Measurements from ENCODE around the gene ARHGAP26. TPM values are rescaled to one million over a fixed set of nuclear protein-coding genes. Genes with fewer than 3 reads are reported as not detected.
"Not testable (repeated sequence)": the region's sequence is repeated elsewhere in the genome, so short reads cannot be mapped to it uniquely, and the experiment has no call there.

The ARHGAP26 gene
- total RNA-seq, 4 donors from 2014 or later = 12.4 to 49.5 (median 31.8) TPM

DNA sequence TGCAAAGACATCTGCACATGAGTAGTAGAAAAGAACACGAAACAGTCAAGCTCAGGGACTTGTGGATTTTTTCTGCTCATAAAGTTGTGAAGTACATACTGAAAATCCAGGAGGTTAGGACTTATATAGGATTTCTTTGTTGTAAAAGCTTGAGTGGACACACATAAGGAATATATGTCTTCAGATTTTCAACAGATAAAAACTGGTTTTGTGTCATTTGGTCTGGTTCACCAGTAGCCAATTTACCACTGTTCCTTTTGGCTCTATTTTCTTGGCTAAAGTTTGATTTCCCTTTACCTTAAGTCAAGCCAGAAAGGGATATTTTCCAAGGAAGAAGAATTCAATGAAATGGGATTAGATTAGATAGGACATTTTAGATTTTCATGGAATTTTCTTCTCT lies 429.0 kb downstream of the ARHGAP26 start:
- Histone ChIP-seq H3K4me1 (no peaks in the 10 kb centered on the region), H3K4me3 (no peak overlapping the region), H3K27me3 (no peaks in the 10 kb centered on the region), H3K9me3 (no peaks in the 10 kb centered on the region), H3K27ac (no peak overlapping the region), H3K36me3 (no peaks in the 10 kb centered on the region)
- TF ChIP-seq POLR2A (IDR thresholded peaks at IDR 0.05) = no peak
- TF ChIP-seq, protein P1, sequence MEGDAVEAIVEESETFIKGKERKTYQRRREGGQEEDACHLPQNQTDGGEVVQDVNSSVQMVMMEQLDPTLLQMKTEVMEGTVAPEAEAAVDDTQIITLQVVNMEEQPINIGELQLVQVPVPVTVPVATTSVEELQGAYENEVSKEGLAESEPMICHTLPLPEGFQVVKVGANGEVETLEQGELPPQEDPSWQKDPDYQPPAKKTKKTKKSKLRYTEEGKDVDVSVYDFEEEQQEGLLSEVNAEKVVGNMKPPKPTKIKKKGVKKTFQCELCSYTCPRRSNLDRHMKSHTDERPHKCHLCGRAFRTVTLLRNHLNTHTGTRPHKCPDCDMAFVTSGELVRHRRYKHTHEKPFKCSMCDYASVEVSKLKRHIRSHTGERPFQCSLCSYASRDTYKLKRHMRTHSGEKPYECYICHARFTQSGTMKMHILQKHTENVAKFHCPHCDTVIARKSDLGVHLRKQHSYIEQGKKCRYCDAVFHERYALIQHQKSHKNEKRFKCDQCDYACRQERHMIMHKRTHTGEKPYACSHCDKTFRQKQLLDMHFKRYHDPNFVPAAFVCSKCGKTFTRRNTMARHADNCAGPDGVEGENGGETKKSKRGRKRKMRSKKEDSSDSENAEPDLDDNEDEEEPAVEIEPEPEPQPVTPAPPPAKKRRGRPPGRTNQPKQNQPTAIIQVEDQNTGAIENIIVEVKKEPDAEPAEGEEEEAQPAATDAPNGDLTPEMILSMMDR (IDR thresholded peaks at IDR 0.05) = no peak
- intact Hi-C loops (cut with DNase I; ENCODE audit: low total_unique reads) = no loop called here
- DNase-seq = no peak

DNA sequence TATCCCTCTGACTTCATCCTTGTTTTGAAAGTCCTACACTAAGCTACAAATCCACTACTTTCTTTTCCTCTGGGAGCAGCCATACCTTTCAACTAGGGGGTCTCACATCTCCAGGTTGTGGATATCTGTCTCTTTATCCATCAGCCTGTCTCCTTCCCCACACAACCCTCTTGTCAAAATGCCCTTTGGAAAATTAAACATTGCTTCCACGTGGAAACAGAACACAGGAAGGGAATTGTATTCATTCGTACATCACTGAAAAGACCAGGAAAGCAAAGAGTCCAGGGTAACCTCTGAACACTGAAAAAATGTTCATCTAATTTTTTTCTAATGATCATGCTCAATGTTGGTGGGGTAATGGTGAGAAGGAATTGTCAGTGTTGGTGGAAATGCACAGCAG lies 429.7 kb downstream of the ARHGAP26 start:
- no peak overlapping the region for H3K27ac ChIP-seq
- no peaks in the 10 kb centered on the region for H3K4me1 ChIP-seq
- no peaks in the 10 kb centered on the region for H3K27me3 ChIP-seq
- DNase-seq = no peak
- H3K36me3 ChIP-seq = no peaks in the 10 kb centered on the region
- intact Hi-C loops (cut with DNase I; ENCODE audit: low total_unique reads) = no loop called here
- no peaks in the 10 kb centered on the region for H3K9me3 ChIP-seq
- no peak overlapping the region for H3K4me3 ChIP-seq
- no peak for TF ChIP-seq POLR2A (IDR thresholded peaks at IDR 0.05)
- TF ChIP-seq, protein P1 (IDR thresholded peaks at IDR 0.05) = no peak

DNA sequence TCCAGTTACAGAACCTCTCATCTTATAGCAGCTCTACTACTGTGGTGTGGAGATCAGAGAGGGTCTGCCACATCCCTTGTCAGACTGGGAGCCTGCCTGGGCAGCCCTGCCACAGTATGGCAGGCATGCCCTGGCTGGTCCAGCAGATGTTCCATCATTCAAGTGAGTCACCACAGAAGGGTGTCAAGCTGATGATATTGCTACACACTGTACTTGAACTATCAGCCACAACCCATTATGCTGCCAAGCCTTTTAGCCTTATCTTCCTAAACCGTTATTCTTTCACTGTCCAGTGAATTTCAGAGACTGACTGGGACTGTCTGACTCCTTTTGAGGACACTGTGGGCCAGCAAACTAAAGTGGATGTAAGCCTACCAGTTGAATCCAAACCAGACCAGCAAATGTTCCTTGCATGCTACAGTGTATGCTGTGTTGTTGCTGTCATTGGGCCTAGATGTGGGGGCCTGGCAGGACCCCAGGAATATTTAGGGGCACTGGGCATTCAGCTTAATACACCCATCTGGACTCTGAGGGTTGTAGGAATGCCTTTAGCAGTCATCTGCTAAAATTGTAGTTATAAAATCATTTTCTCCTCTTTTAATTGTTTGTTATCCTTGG lies 430.7 kb downstream of the ARHGAP26 start:
- Histone ChIP-seq H3K4me1 (no peaks in the 10 kb centered on the region), H3K9me3 (no peaks in the 10 kb centered on the region), H3K36me3 (no peaks in the 10 kb centered on the region), H3K4me3 (no peak overlapping the region), H3K27ac (no peak overlapping the region), H3K27me3 (no peaks in the 10 kb centered on the region)
- no peak for DNase-seq
- TF ChIP-seq, protein P1 (IDR thresholded peaks at IDR 0.05) = no peak
- TF ChIP-seq POLR2A (IDR thresholded peaks at IDR 0.05) = no peak
- intact Hi-C loops (cut with DNase I; ENCODE audit: low total_unique reads) = no loop called here

DNA sequence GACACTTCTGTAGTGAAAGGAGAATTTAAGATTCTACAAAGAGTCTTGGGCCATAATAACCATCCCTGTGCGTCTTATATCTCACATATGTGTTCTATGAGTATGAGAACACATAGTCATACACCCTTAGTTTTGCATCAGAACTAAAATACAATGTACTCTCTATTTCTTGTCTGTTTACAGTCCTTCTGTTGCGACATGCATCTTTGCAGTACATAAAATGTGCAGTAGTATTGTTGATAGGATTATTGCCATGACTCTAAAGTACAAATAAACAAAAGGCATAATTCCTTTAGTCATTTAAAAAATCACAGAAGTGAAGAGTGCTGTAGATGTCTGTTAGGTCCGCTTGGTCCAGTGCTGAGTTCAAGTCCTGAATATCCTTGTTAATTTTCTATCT lies 431.4 kb downstream of the ARHGAP26 start:
- intact Hi-C loops (cut with DNase I; ENCODE audit: low total_unique reads) = no loop called here
- Histone ChIP-seq H3K9me3 (no peaks in the 10 kb centered on the region), H3K27me3 (no peaks in the 10 kb centered on the region), H3K4me3 (no peak overlapping the region), H3K27ac (no peak overlapping the region), H3K36me3 (no peaks in the 10 kb centered on the region), H3K4me1 (no peaks in the 10 kb centered on the region)
- TF ChIP-seq, protein P1 (IDR thresholded peaks at IDR 0.05) = no peak
- no peak for TF ChIP-seq POLR2A (IDR thresholded peaks at IDR 0.05)
- DNase-seq = no peak

DNA sequence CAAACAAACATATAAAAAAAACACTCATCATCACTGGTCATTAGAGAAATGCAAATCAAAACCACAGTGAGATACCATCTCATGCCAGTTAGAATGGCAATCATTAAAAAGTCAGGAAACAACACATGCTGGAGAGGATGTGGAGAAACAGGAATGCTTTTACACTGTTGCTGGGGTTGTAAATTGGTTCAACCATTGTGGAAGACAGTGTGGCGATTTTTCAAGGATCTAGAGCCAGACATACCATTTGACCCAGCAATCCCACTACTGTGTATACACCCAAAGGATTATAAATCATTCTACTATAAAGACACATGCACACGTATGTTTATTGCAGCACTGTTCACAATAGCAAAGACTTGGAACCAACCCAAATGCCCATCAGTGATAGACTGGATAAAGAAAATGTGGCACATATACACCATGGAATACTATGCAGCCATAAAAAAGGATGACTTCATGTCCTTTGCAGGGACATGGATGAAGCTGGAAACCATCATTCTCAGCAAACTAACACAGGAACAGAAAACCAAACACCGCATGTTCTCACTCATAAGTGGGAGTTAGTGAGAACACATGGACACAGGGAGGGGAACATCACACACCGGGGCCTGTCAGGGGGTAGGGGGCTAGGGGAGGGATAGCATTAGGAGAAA lies 433.3 kb downstream of the ARHGAP26 start:
- H3K4me1 ChIP-seq; H3K4me3 ChIP-seq; intact Hi-C loops (cut with DNase I; ENCODE audit: low total_unique reads); H3K36me3 ChIP-seq; DNase-seq; H3K27ac ChIP-seq; H3K27me3 ChIP-seq; H3K9me3 ChIP-seq: not testable (repeated sequence)
